ENCODE data around the gene DCAF4.

DNA sequence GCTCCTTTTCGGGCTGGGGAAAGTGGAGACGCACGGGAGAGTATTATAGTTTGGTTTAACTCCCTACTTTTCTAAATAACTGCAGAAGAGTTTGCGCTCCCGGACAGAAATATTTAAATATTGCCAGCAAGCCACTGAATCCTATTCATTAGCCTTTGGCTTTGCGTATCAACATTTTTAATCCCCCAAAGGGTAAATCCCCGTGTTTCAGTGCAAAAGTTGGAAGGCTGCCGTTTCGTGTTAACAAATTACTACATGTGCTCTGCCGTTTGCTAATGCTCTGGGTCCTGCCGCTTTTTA, 32.0 kb upstream of the DCAF4 start:
- TF ChIP-seq, protein P1, sequence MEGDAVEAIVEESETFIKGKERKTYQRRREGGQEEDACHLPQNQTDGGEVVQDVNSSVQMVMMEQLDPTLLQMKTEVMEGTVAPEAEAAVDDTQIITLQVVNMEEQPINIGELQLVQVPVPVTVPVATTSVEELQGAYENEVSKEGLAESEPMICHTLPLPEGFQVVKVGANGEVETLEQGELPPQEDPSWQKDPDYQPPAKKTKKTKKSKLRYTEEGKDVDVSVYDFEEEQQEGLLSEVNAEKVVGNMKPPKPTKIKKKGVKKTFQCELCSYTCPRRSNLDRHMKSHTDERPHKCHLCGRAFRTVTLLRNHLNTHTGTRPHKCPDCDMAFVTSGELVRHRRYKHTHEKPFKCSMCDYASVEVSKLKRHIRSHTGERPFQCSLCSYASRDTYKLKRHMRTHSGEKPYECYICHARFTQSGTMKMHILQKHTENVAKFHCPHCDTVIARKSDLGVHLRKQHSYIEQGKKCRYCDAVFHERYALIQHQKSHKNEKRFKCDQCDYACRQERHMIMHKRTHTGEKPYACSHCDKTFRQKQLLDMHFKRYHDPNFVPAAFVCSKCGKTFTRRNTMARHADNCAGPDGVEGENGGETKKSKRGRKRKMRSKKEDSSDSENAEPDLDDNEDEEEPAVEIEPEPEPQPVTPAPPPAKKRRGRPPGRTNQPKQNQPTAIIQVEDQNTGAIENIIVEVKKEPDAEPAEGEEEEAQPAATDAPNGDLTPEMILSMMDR (IDR thresholded peaks at IDR 0.05) = no peak
- TF ChIP-seq POLR2A (IDR thresholded peaks at IDR 0.05) = no peak
